H1 (cell line): ENCODE results near the gene MYNN. TPM values are rescaled to one million over a fixed set of nuclear protein-coding genes. Genes with fewer than 3 reads are reported as not detected.

Experiments
- ATF3 ChIP-seq: IDR thresholded peaks from 2 replicates; pipeline ENCODE4 v1.6.1; 2011; ENCODE audit warnings: low read depth, mild to moderate bottlenecking, low read length; ENCODE audit not compliant: insufficient read depth
- BRCA1 ChIP-seq: IDR thresholded peaks from 2 replicates; pipeline ENCODE4 v1.6.1; 2012; ENCODE audit warnings: low read depth, low read length, improper control_type of control experiment
- CHD2 ChIP-seq: IDR thresholded peaks from 2 replicates; pipeline ENCODE4 v1.6.1; 2012; ENCODE audit warnings: low read length, improper control_type of control experiment
- E2F6 ChIP-seq: IDR thresholded peaks from 2 replicates; pipeline ENCODE4 v1.6.1; 2012; ENCODE audit warnings: inconsistent platforms
- EGR1 ChIP-seq: IDR thresholded peaks from 2 replicates; pipeline ENCODE4 v1.6.1; 2011; ENCODE audit warnings: low read depth, low read length, borderline replicate concordance
- EP300 ChIP-seq, 2 experiments: IDR thresholded peaks; 1 replicate in 1 of 2; 2 replicates in 1 of 2; pipeline ENCODE4 v1.6.1; 2011 to 2012; ENCODE audit warnings: low read depth in 2 of 2, low read length in 2 of 2, mild to moderate bottlenecking in 2 of 2, borderline replicate concordance in 1 of 2, inconsistent platforms in 1 of 2, moderate library complexity in 1 of 2
- HDAC6 ChIP-seq: IDR thresholded peaks from one replicate; pipeline ENCODE4 v1.7.1; 2012; ENCODE audit warnings: low read depth, mild to moderate bottlenecking, inconsistent platforms, low read length, moderate library complexity
- KDM1A ChIP-seq: fragments of 200-600, 300-600 bp; sonication (generic); IDR thresholded peaks from 2 replicates; pipeline ENCODE4 v1.7.1; 2016; ENCODE audit warnings: mild to moderate bottlenecking, low read length, borderline replicate concordance
- KDM5A ChIP-seq: fragments of 200-600 bp; IDR thresholded peaks from 2 replicates; pipeline ENCODE4 v1.7.1; 2012; ENCODE audit warnings: mild to moderate bottlenecking, low read length, inconsistent platforms, mixed read lengths
- MAFK ChIP-seq: IDR thresholded peaks from 2 replicates; pipeline ENCODE4 v1.6.1; 2012; ENCODE audit warnings: low read depth, mild to moderate bottlenecking, improper control_type of control experiment, low read length
- POU5F1 ChIP-seq: IDR thresholded peaks from 2 replicates; pipeline ENCODE4 v1.6.1; 2011; ENCODE audit warnings: low read depth, mild to moderate bottlenecking, low read length, moderate library complexity
- RAD21 ChIP-seq, 2 experiments: IDR thresholded peaks in 1 of 2; conservative IDR thresholded peaks in 1 of 2; 2 replicates each; pipeline ENCODE4 v1.6.1; 2011; ENCODE audit warnings: low read depth in 2 of 2, low read length in 2 of 2, improper control_type of control experiment in 1 of 2, inconsistent platforms in 1 of 2, mild to moderate bottlenecking in 1 of 2, moderate library complexity in 1 of 2
- RFX5 ChIP-seq: IDR thresholded peaks from 2 replicates; pipeline ENCODE4 v1.6.1; 2011; ENCODE audit warnings: low read depth, low read length, improper control_type of control experiment, borderline replicate concordance
- RNF2 ChIP-seq: fragments of 200-900, 300-1000 bp; sonication (generic); IDR thresholded peaks from 2 replicates; pipeline ENCODE4 v1.7.1; 2016; ENCODE audit warnings: borderline replicate concordance, low read depth, mild to moderate bottlenecking, antibody characterized with exemption, low read length; ENCODE audit not compliant: poor library complexity, severe bottlenecking; ENCODE audit errors: missing control alignments
- RXRA ChIP-seq: IDR thresholded peaks from 2 replicates; pipeline ENCODE4 v1.6.1; 2011; ENCODE audit warnings: low read depth, mild to moderate bottlenecking, low read length, moderate library complexity; ENCODE audit not compliant: insufficient read depth
- SP1 ChIP-seq: IDR thresholded peaks from 2 replicates; pipeline ENCODE4 v1.6.1; 2011; ENCODE audit warnings: low read depth, low read length
- SP2 ChIP-seq: IDR thresholded peaks from 2 replicates; pipeline ENCODE4 v1.6.1; 2012; ENCODE audit warnings: mild to moderate bottlenecking, low read length, inconsistent platforms
- SUZ12 ChIP-seq: fragments of 200-600 bp; sonication (generic); IDR thresholded peaks from 2 replicates; pipeline ENCODE4 v1.6.1; 2012; ENCODE audit warnings: mild to moderate bottlenecking, inconsistent platforms, low read length, moderate library complexity, mixed read lengths
- TBP ChIP-seq: IDR thresholded peaks from 2 replicates; pipeline ENCODE4 v1.6.1; 2011; ENCODE audit warnings: low read depth, low read length, improper control_type of control experiment
- TEAD4 ChIP-seq: IDR thresholded peaks from 2 replicates; pipeline ENCODE4 v1.6.1; 2012; ENCODE audit warnings: low read depth, low read length, inconsistent platforms, mixed read lengths
- YY1 ChIP-seq: IDR thresholded peaks from 2 replicates; pipeline ENCODE4 v1.6.1; 2011; ENCODE audit warnings: low read depth, mild to moderate bottlenecking, low read length
- ZNF274 ChIP-seq: IDR thresholded peaks from 2 replicates; pipeline ENCODE4 v1.7.0; 2012; ENCODE audit warnings: low read length, borderline replicate concordance; ENCODE audit errors: extremely low read depth
- polyA plus RNA-seq, 7 experiments: library from polyadenylated mRNA; depleted of rRNA in 3 of 7; stranded (reverse) in 5 of 7; unstranded in 2 of 7; fragments of >200 nt in 5 of 7; fragments of 200-250 nt in 2 of 7; gene quantifications; 1 replicate in 5 of 7; 2 replicates in 1 of 7; 4 replicates in 1 of 7; pipeline versions ENCODE4 v1.2.1 to v1.2.3, GENCODE V29; 2011 to 2013; ENCODE audit warnings: missing spikeins in 2 of 7, mixed read lengths in 2 of 7
- total RNA-seq: library from RNA; stranded (reverse); fragmentation: NEBNext Ultra II Directional; extraction: Animal tissue kit (Norgen Biotek cat#: 25700); gene quantifications from 2 replicates; pipeline ENCODE4 v1.2.1, GENCODE V29; 2021

The MYNN gene
- total and polyA plus RNA-seq, 2 of the 8 experiments (the other 6 are each of a cell fraction or from before 2014, with no cell fraction given), result 7.3 to 15.2 TPM

GRCh38 chr3:169769287-169770181 lies 3.7 kb upstream of the MYNN start, which contains the start of gene ACTRT3 (continued):
- TF ChIP-seq KDM5A (no peak), TEAD4 (peak; percentile 57), EGR1 (peak; percentile 75), RXRA (no peak), BRCA1 (peak; percentile 57), HDAC6 (no peak), RFX5 (no peak), E2F6 (no peak; the same call in 1 of the 2 replicates), SP2 (no peak), EP300 (IDR thresholded peaks at IDR 0.05; ENCODE audit: borderline replicate concordance in 1 of 2, low read depth in 2 of 2, low read length in 2 of 2) (no peak), RAD21 (IDR thresholded peaks at IDR 0.05 in 1 of 2, conservative IDR thresholded peaks at IDR 0.05 in 1 of 2; ENCODE audit: low read depth in 2 of 2, low read length in 2 of 2) (no peak; a peak in 1 of 4 replicates), YY1 (no peak), ZNF274 (no peak), POU5F1 (no peak), TBP (peak; percentile 79), CHD2 (peak; percentile 82), SP1 (no peak), RNF2 (no peak), MAFK (no peak), KDM1A (no peak), ATF3 (no peak), SUZ12 (no peak)
